HEK293 (cell line): Measurements from ENCODE around the gene S100P.
A peak's percentile ranks its signal among the peaks of the same experiment; 100 is the strongest.

Experiments used
- CTCF ChIA-PET: fragments of 350-600 bp; formaldehyde crosslinking; extraction: SDS; loops from one replicate; lab custom pipeline; 2021; ENCODE audit warnings: antibody characterized with exemption; lab: Yijun Ruan, JAX
- POLR2A ChIA-PET: fragments of 300-600 bp; formaldehyde crosslinking; extraction: SDS; loops from one replicate; lab custom pipeline; 2020; ENCODE audit warnings: antibody characterized with exemption, inconsistent platforms; lab: Yijun Ruan, JAX
- H3K27ac ChIP-seq: fragments of 200-500 bp; sonication (Bioruptor generic); 2 replicates; pipeline ENCODE4 v1.5.1; 2014; ENCODE audit warnings: low read depth, low read length, control low read depth, inconsistent platforms; ENCODE audit errors: extremely low read depth
- H3K36me3 ChIP-seq, 2 experiments: fragments of 200-500 bp in 1 of 2; sonication (Bioruptor generic) in 1 of 2; 1 replicate in 1 of 2; 2 replicates in 1 of 2; pipeline ENCODE4 v1.5.1; 2014 to 2017; ENCODE audit warnings: inconsistent platforms in 2 of 2, low read length in 2 of 2; ENCODE audit not compliant: control insufficient read depth in 2 of 2, insufficient read depth in 1 of 2
- H3K4me1 ChIP-seq: fragments of 200-500 bp; sonication (Bioruptor generic); 2 replicates; pipeline ENCODE4 v1.5.1; 2014; ENCODE audit warnings: mild to moderate bottlenecking, low read length, inconsistent platforms; ENCODE audit not compliant: control insufficient read depth, insufficient read depth
- H3K4me3 ChIP-seq: 2 replicates; pipeline ENCODE4 v1.5.1; 2011; ENCODE audit warnings: low read depth, mild to moderate bottlenecking, control low read depth, low read length, moderate library complexity
- H3K9me3 ChIP-seq: fragments of 200-500 bp; sonication (Bioruptor generic); 2 replicates; pipeline ENCODE4 v1.5.1; 2014; ENCODE audit warnings: low read depth, low read length, inconsistent platforms; ENCODE audit not compliant: control insufficient read depth, insufficient read depth
- AEBP2 ChIP-seq: fragments of 450-650 bp; formaldehyde crosslinking; IDR thresholded peaks from 2 replicates; pipeline ENCODE4 v1.5.1; 2016; ENCODE audit warnings: missing biosample characterization, missing genetic modification characterization, borderline replicate concordance
- BCL11B ChIP-seq: fragments of 450-650 bp; formaldehyde crosslinking; IDR thresholded peaks from 2 replicates; pipeline ENCODE4 v1.5.1; 2016; ENCODE audit warnings: low read depth, missing biosample characterization, missing genetic modification characterization
- EGR2 ChIP-seq: fragments of 450-650 bp; formaldehyde crosslinking; IDR thresholded peaks from 2 replicates; pipeline ENCODE4 v1.5.1; 2016; ENCODE audit warnings: low read depth, missing biosample characterization, missing genetic modification characterization
- SALL2 ChIP-seq: fragments of 450-650 bp; formaldehyde crosslinking; IDR thresholded peaks from 2 replicates; pipeline ENCODE4 v1.5.0; 2017; ENCODE audit warnings: missing biosample characterization, mild to moderate bottlenecking, missing genetic modification characterization, borderline replicate concordance
- SP3 ChIP-seq: fragments of 450-650 bp; formaldehyde crosslinking; IDR thresholded peaks from 2 replicates; pipeline ENCODE4 v1.5.1; 2016; ENCODE audit warnings: missing biosample characterization, missing genetic modification characterization
- ZBTB1 ChIP-seq: fragments of 450-650 bp; formaldehyde crosslinking; IDR thresholded peaks from 2 replicates; pipeline ENCODE4 v1.5.1; 2016; ENCODE audit warnings: missing biosample characterization, missing genetic modification characterization
- ZBTB11 ChIP-seq: fragments of 450-650 bp; formaldehyde crosslinking; conservative IDR thresholded peaks from 2 replicates; pipeline ENCODE4 v1.5.1; 2016; ENCODE audit warnings: low read depth, missing biosample characterization, missing genetic modification characterization
- ZBTB6 ChIP-seq: fragments of 450-650 bp; formaldehyde crosslinking; IDR thresholded peaks from 2 replicates; pipeline ENCODE4 v1.5.1; 2017; ENCODE audit warnings: missing biosample characterization, missing genetic modification characterization
- ZBTB8A ChIP-seq: fragments of 450-650 bp; formaldehyde crosslinking; IDR thresholded peaks from 2 replicates; pipeline ENCODE4 v1.5.1; 2016; ENCODE audit warnings: missing biosample characterization, missing genetic modification characterization
- ZFHX2 ChIP-seq: fragments of 450-650 bp; formaldehyde crosslinking; conservative IDR thresholded peaks from 2 replicates; pipeline ENCODE4 v1.5.1; 2016; ENCODE audit warnings: missing biosample characterization, missing genetic modification characterization
- ZFP41 ChIP-seq: fragments of 450-650 bp; formaldehyde crosslinking; IDR thresholded peaks from 2 replicates; pipeline ENCODE4 v1.5.1; 2016; ENCODE audit warnings: missing biosample characterization, missing genetic modification characterization, borderline replicate concordance
- ZNF114 ChIP-seq: fragments of 450-650 bp; formaldehyde crosslinking; IDR thresholded peaks from 2 replicates; pipeline ENCODE4 v1.5.0; 2017; ENCODE audit warnings: missing biosample characterization, missing genetic modification characterization
- ZNF121 ChIP-seq: fragments of 450-650 bp; formaldehyde crosslinking; IDR thresholded peaks from 2 replicates; pipeline ENCODE4 v1.5.1; 2016; ENCODE audit warnings: missing biosample characterization, missing genetic modification characterization
- ZNF132 ChIP-seq: fragments of 450-650 bp; formaldehyde crosslinking; IDR thresholded peaks from 2 replicates; pipeline ENCODE4 v1.5.1; 2017; ENCODE audit warnings: missing biosample characterization, missing genetic modification characterization, borderline replicate concordance
- ZNF223 ChIP-seq: fragments of 450-650 bp; formaldehyde crosslinking; IDR thresholded peaks from 2 replicates; pipeline ENCODE4 v1.5.1; 2016; ENCODE audit warnings: missing biosample characterization, missing genetic modification characterization
- ZNF311 ChIP-seq: fragments of 450-650 bp; formaldehyde crosslinking; IDR thresholded peaks from 2 replicates; pipeline ENCODE4 v1.5.1; 2017; ENCODE audit warnings: missing biosample characterization, missing genetic modification characterization, borderline replicate concordance
- ZNF350 ChIP-seq: fragments of 450-650 bp; formaldehyde crosslinking; IDR thresholded peaks from 2 replicates; pipeline ENCODE4 v1.5.0; 2017; ENCODE audit warnings: missing biosample characterization, mild to moderate bottlenecking, missing genetic modification characterization
- ZNF354C ChIP-seq: fragments of 450-650 bp; formaldehyde crosslinking; IDR thresholded peaks from 2 replicates; pipeline ENCODE4 v1.5.1; 2016; ENCODE audit warnings: missing biosample characterization, missing genetic modification characterization, low read depth, borderline replicate concordance
- ZNF362 ChIP-seq: fragments of 450-650 bp; formaldehyde crosslinking; IDR thresholded peaks from 2 replicates; pipeline ENCODE4 v1.5.1; 2016; ENCODE audit warnings: missing biosample characterization, missing genetic modification characterization
- ZNF366 ChIP-seq: fragments of 450-650 bp; formaldehyde crosslinking; conservative IDR thresholded peaks from 2 replicates; pipeline ENCODE4 v1.5.1; 2016; ENCODE audit warnings: missing biosample characterization, missing genetic modification characterization
- ZNF423 ChIP-seq: fragments of 450-650 bp; formaldehyde crosslinking; IDR thresholded peaks from 2 replicates; pipeline ENCODE4 v1.5.1; 2016; ENCODE audit warnings: missing biosample characterization, missing genetic modification characterization
- ZNF473 ChIP-seq: fragments of 450-650 bp; formaldehyde crosslinking; IDR thresholded peaks from 2 replicates; pipeline ENCODE4 v1.5.1; 2017; ENCODE audit warnings: missing biosample characterization, missing genetic modification characterization
- ZNF501 ChIP-seq: fragments of 450-650 bp; formaldehyde crosslinking; IDR thresholded peaks from 2 replicates; pipeline ENCODE4 v1.5.1; 2016; ENCODE audit warnings: missing biosample characterization, missing genetic modification characterization
- ZNF513 ChIP-seq: fragments of 450-650 bp; IDR thresholded peaks from 2 replicates; pipeline ENCODE4 v1.5.1; 2018; ENCODE audit warnings: missing biosample characterization, missing genetic modification characterization
- ZNF623 ChIP-seq: fragments of 450-650 bp; formaldehyde crosslinking; IDR thresholded peaks from 2 replicates; pipeline ENCODE4 v1.5.1; 2016; ENCODE audit warnings: missing biosample characterization, missing genetic modification characterization
- ZNF624 ChIP-seq: fragments of 450-650 bp; formaldehyde crosslinking; IDR thresholded peaks from 2 replicates; pipeline ENCODE4 v1.5.1; 2017; ENCODE audit warnings: missing biosample characterization, missing genetic modification characterization
- ZNF645 ChIP-seq: fragments of 450-650 bp; formaldehyde crosslinking; IDR thresholded peaks from 2 replicates; pipeline ENCODE4; 2016; ENCODE audit warnings: missing biosample characterization, missing genetic modification characterization
- ZNF777 ChIP-seq: fragments of 450-650 bp; formaldehyde crosslinking; IDR thresholded peaks from 2 replicates; pipeline ENCODE4 v1.5.1; 2017; ENCODE audit warnings: missing biosample characterization, missing genetic modification characterization, borderline replicate concordance
- ZNF830 ChIP-seq: fragments of 450-650 bp; IDR thresholded peaks from 2 replicates; pipeline ENCODE4 v1.5.0; 2018; ENCODE audit warnings: missing biosample characterization, missing genetic modification characterization, low read depth, mild to moderate bottlenecking, moderate library complexity
- ZNF843 ChIP-seq: fragments of 450-650 bp; formaldehyde crosslinking; IDR thresholded peaks from 2 replicates; pipeline ENCODE4 v1.5.1; 2016; ENCODE audit warnings: missing biosample characterization, missing genetic modification characterization
- ZSCAN30 ChIP-seq: fragments of 450-650 bp; IDR thresholded peaks from 2 replicates; pipeline ENCODE4 v1.5.1; 2018; ENCODE audit warnings: missing biosample characterization, mild to moderate bottlenecking, missing genetic modification characterization, moderate library complexity

Gene S100P

GRCh38 chr4:6660430-6660829, 33.2 kb upstream of the S100P start:
- H3K36me3 ChIP-seq, result no peaks in the 10 kb centered on the region
- no peak overlapping the region for H3K4me3 ChIP-seq
- H3K27ac ChIP-seq, result no peak overlapping the region
- POLR2A ChIA-PET, result interaction anchor here (1.0 kb wide), 1 partner anchor 13 kb away, joined by 3 read pairs; a partner anchor contains a TSS
- CTCF ChIA-PET, result no interaction called here
- H3K9me3 ChIP-seq, result no peaks in the 10 kb centered on the region
- H3K4me1 ChIP-seq, result no peaks in the 10 kb centered on the region
- TF ChIP-seq AEBP2 (tag by site-specific recombination) (no peak), ZNF223 (tag by site-specific recombination) (no peak), ZNF501 (no peak), ZNF777 (no peak), ZNF354C (tag by site-specific recombination) (no peak), ZNF623 (tag by site-specific recombination) (no peak), ZNF121 (tag by site-specific recombination) (no peak), SP3 (peak; percentile 90), EGR2 (tag by site-specific recombination) (peak; percentile 100), ZFHX2 (tag by site-specific recombination) (peak; percentile 99), ZNF473 (tag by site-specific recombination) (no peak), ZBTB8A (tag by site-specific recombination) (no peak), ZBTB1 (tag by site-specific recombination) (no peak), ZNF350 (tag by site-specific recombination) (no peak), ZNF132 (tag by site-specific recombination) (no peak), ZNF362 (no peak), ZNF513 (peak; percentile 76), ZBTB11 (tag by site-specific recombination) (no peak), ZNF843 (tag by site-specific recombination) (no peak), ZNF366 (tag by site-specific recombination) (peak; percentile 53), ZFP41 (no peak), ZNF423 (tag by site-specific recombination) (no peak), ZNF311 (tag by site-specific recombination) (no peak), ZNF114 (tag by site-specific recombination) (no peak), ZSCAN30 (tag by site-specific recombination) (no peak), ZNF624 (tag by site-specific recombination) (no peak), ZBTB6 (tag by site-specific recombination) (no peak), ZNF830 (tag by site-specific recombination) (no peak), SALL2 (tag by site-specific recombination) (no peak), BCL11B (tag by site-specific recombination) (no peak), ZNF645 (tag by site-specific recombination) (no peak)
